ENCODE results near the gene RCE1.
"Not testable (repeated sequence)": the region's sequence is repeated elsewhere in the genome, so short reads cannot be mapped to it uniquely, and the experiment has no call there.

The RCE1 gene

DNA sequence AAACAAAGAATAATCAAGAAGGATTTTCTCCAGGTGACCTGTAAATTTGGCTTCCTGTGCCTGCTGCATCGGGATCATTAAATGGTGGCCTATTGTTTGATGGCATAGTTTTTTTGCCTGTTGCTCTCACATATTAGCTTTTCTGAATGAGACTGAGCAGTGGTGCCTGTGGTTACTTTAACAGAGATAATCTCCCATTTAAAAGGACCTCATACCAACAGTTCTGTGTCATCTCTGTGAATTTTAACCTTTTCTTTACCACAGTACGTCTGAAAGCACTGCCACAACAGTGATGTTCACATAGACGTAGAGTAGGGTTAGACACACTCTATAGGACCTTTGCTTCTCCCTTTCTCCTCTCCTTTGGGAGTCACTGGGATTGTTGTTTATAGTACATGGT is 22.9 kb upstream of the RCE1 start:
- H4K91ac ChIP-seq (ENCODE audit: low read depth, low read length), result no peak overlapping the region
- H3K4me3 ChIP-seq (ENCODE audit: low read depth, low read length), result no peak overlapping the region
- no peak overlapping the region for H3K9ac ChIP-seq (ENCODE audit: low read length)
- no peak overlapping the region for H3K27ac ChIP-seq (ENCODE audit: low read depth, low read length)
- no peaks in the 10 kb centered on the region for H3K9me3 ChIP-seq (ENCODE audit: insufficient read depth, low read depth, low read length)
- H3K23ac ChIP-seq (ENCODE audit: low read length), result no peak overlapping the region
- no peak for DNase-seq
- no peaks in the 10 kb centered on the region for H3K79me2 ChIP-seq (ENCODE audit: control insufficient read depth, insufficient read depth, low read length, poor library complexity)
- H3K4me1 ChIP-seq (ENCODE audit: control insufficient read depth in 1 of 2, insufficient read depth in 2 of 2, low read length in 2 of 2), result peaks cover 0 to 3% of the 10 kb centered on the region in 2 experiments
- H3K4ac ChIP-seq (ENCODE audit: low read depth, low read length), result no peak overlapping the region
- H3K14ac ChIP-seq (ENCODE audit: low read length), result no peak overlapping the region
- H3K79me1 ChIP-seq (ENCODE audit: low read length), result no peaks in the 10 kb centered on the region
- H2BK12ac ChIP-seq (ENCODE audit: low read length), result no peak overlapping the region
- no peak overlapping the region for H3K18ac ChIP-seq (ENCODE audit: low read length)
- H3K4me2 ChIP-seq (ENCODE audit: low read length), result no peak overlapping the region
- H4K12ac ChIP-seq (ENCODE audit: low read depth, low read length), result no peak overlapping the region
- H3K27me3 ChIP-seq (ENCODE audit: insufficient read depth, low read length), result no peaks in the 10 kb centered on the region
- no CpG with 5 or more reads among the region's 3 CpGs for WGBS (ENCODE audit: extremely low coverage, insufficient coverage, insufficient read length)
- H2AFZ ChIP-seq (ENCODE audit: insufficient read depth, low read length, poor library complexity), result no peak overlapping the region
- no peak overlapping the region for H2AK5ac ChIP-seq (ENCODE audit: low read length)
- peaks cover 4% of the 10 kb centered on the region in 2 experiments for H3K36me3 ChIP-seq (ENCODE audit: control insufficient read depth in 1 of 2, insufficient read depth in 2 of 2, low read length in 2 of 2)
- H4K8ac ChIP-seq (ENCODE audit: low read depth, low read length), result no peak overlapping the region
- H2BK120ac ChIP-seq (ENCODE audit: insufficient read depth, low read length, poor library complexity), result no peak overlapping the region
- H2BK5ac ChIP-seq (ENCODE audit: low read depth, low read length, poor library complexity), result no peak overlapping the region

DNA sequence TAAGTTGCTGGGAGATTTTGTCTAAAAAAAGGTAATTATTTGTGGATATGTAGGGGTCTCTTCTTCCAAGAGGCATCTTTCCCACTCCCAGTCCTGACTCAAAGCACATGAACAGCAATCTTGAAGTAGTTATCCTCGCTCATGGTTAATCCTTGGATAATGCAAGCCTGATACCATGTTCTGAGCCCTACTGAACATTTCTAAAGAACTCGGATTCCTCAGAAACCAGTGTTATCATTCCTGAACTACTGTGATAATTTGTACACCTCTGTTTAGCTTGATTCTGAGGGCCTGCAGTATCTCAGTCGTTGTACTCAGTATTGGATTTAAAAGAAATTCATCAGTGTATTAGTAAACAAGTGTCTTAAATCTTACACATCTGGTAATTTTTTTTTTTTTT is 22.3 kb upstream of the RCE1 start:
- H3K4me3 ChIP-seq (ENCODE audit: low read depth, low read length), result no peak overlapping the region
- no peaks in the 10 kb centered on the region for H3K27me3 ChIP-seq (ENCODE audit: insufficient read depth, low read length)
- no peak overlapping the region for H2AFZ ChIP-seq (ENCODE audit: insufficient read depth, low read length, poor library complexity)
- no peaks in the 10 kb centered on the region for H3K79me2 ChIP-seq (ENCODE audit: control insufficient read depth, insufficient read depth, low read length, poor library complexity)
- H3K4me1 ChIP-seq (ENCODE audit: control insufficient read depth in 1 of 2, insufficient read depth in 2 of 2, low read length in 2 of 2), result peaks cover 0 to 3% of the 10 kb centered on the region in 2 experiments
- no peak overlapping the region for H2BK5ac ChIP-seq (ENCODE audit: low read depth, low read length, poor library complexity)
- no peak overlapping the region for H3K4me2 ChIP-seq (ENCODE audit: low read length)
- H3K18ac ChIP-seq (ENCODE audit: low read length), result no peak overlapping the region
- no peak overlapping the region for H3K27ac ChIP-seq (ENCODE audit: low read depth, low read length)
- peaks cover 4% of the 10 kb centered on the region in 2 experiments for H3K36me3 ChIP-seq (ENCODE audit: control insufficient read depth in 1 of 2, insufficient read depth in 2 of 2, low read length in 2 of 2)
- H3K4ac ChIP-seq (ENCODE audit: low read depth, low read length), result no peak overlapping the region
- no peak overlapping the region for H2AK5ac ChIP-seq (ENCODE audit: low read length)
- no peak overlapping the region for H3K9ac ChIP-seq (ENCODE audit: low read length)
- no peak overlapping the region for H4K91ac ChIP-seq (ENCODE audit: low read depth, low read length)
- H3K23ac ChIP-seq (ENCODE audit: low read length), result no peak overlapping the region
- no peaks in the 10 kb centered on the region for H3K9me3 ChIP-seq (ENCODE audit: insufficient read depth, low read depth, low read length)
- DNase-seq, result no peak
- H2BK12ac ChIP-seq (ENCODE audit: low read length), result no peak overlapping the region
- WGBS (ENCODE audit: extremely low coverage, insufficient coverage, insufficient read length), result no CpG with 5 or more reads among the region's 3 CpGs
- H3K79me1 ChIP-seq (ENCODE audit: low read length), result no peaks in the 10 kb centered on the region
- no peak overlapping the region for H3K14ac ChIP-seq (ENCODE audit: low read length)
- no peak overlapping the region for H4K8ac ChIP-seq (ENCODE audit: low read depth, low read length)
- no peak overlapping the region for H4K12ac ChIP-seq (ENCODE audit: low read depth, low read length)
- H2BK120ac ChIP-seq (ENCODE audit: insufficient read depth, low read length, poor library complexity), result no peak overlapping the region

DNA sequence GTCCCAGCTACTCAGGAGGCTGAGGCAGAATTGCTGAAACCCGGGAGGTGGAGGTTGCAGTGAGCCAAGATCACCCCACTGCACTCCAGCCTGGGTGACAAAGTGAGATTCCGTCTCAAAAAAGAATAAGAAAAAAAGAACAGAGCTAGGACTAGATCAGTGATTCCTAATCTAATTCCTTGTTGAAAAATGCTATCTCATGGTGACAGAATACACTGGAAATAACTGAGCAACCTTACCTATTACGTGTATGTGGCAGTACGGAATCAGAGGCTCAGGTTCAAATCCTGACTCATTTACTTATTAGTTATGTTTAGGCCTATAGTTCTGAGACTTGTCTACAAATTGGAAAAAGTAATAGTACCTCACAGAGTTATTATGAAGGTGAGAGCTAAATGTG is 19.5 kb upstream of the RCE1 start:
- H2BK120ac ChIP-seq (ENCODE audit: insufficient read depth, low read length, poor library complexity), result no peak overlapping the region
- no peak overlapping the region for H4K8ac ChIP-seq (ENCODE audit: low read depth, low read length)
- H3K9me3 ChIP-seq (ENCODE audit: insufficient read depth, low read depth, low read length), result no peaks in the 10 kb centered on the region
- H3K23ac ChIP-seq (ENCODE audit: low read length), result no peak overlapping the region
- no peak for DNase-seq
- no peak overlapping the region for H4K91ac ChIP-seq (ENCODE audit: low read depth, low read length)
- no peak overlapping the region for H3K9ac ChIP-seq (ENCODE audit: low read length)
- H2BK12ac ChIP-seq (ENCODE audit: low read length), result no peak overlapping the region
- no peak overlapping the region for H3K18ac ChIP-seq (ENCODE audit: low read length)
- no peak overlapping the region for H3K27ac ChIP-seq (ENCODE audit: low read depth, low read length)
- no peaks in the 10 kb centered on the region for H3K79me1 ChIP-seq (ENCODE audit: low read length)
- no peak overlapping the region for H4K12ac ChIP-seq (ENCODE audit: low read depth, low read length)
- no CpG with 5 or more reads among the region's 4 CpGs for WGBS (ENCODE audit: extremely low coverage, insufficient coverage, insufficient read length)
- no peak overlapping the region for H2AFZ ChIP-seq (ENCODE audit: insufficient read depth, low read length, poor library complexity)
- no peak overlapping the region for H3K4me2 ChIP-seq (ENCODE audit: low read length)
- no peaks in the 10 kb centered on the region for H3K27me3 ChIP-seq (ENCODE audit: insufficient read depth, low read length)
- H3K4me3 ChIP-seq (ENCODE audit: low read depth, low read length), result no peak overlapping the region
- H3K79me2 ChIP-seq (ENCODE audit: control insufficient read depth, insufficient read depth, low read length, poor library complexity), result no peaks in the 10 kb centered on the region
- H2BK5ac ChIP-seq (ENCODE audit: low read depth, low read length, poor library complexity), result no peak overlapping the region
- no peak overlapping the region for H2AK5ac ChIP-seq (ENCODE audit: low read length)
- H3K4me1 ChIP-seq (ENCODE audit: control insufficient read depth in 1 of 2, insufficient read depth in 2 of 2, low read length in 2 of 2), result peaks cover 0 to 3% of the 10 kb centered on the region in 2 experiments
- H3K14ac ChIP-seq (ENCODE audit: low read length), result no peak overlapping the region
- H3K36me3 ChIP-seq (ENCODE audit: control insufficient read depth in 1 of 2, insufficient read depth in 2 of 2, low read length in 2 of 2), result peaks cover 4% of the 10 kb centered on the region in 2 experiments
- H3K4ac ChIP-seq (ENCODE audit: low read depth, low read length), result no peak overlapping the region

DNA sequence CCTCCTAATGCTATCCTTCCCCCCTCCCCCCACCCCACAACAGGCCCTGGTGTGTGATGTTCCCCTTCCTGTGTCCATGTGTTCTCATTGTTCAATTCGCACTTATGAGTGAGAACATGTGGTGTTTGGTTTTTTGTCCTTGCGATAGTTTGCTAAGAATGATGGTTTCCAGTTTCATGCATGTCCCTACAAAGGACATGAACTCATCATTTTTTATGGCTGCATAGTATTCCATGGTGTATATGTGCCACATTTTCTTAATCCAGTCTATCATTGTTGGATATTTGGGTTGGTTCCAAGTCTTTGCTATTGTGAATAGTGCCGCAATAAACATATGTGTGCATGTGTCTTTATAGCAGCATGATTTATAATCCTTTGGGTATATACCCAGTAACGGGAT is 18.7 kb upstream of the RCE1 start:
- DNase-seq; H3K4ac ChIP-seq (ENCODE audit: low read depth, low read length); H3K79me2 ChIP-seq (ENCODE audit: control insufficient read depth, insufficient read depth, low read length, poor library complexity); H3K4me1 ChIP-seq (ENCODE audit: control insufficient read depth in 1 of 2, insufficient read depth in 2 of 2, low read length in 2 of 2); H3K79me1 ChIP-seq (ENCODE audit: low read length); H3K18ac ChIP-seq (ENCODE audit: low read length); H2AFZ ChIP-seq (ENCODE audit: insufficient read depth, low read length, poor library complexity); H4K8ac ChIP-seq (ENCODE audit: low read depth, low read length); H3K36me3 ChIP-seq (ENCODE audit: control insufficient read depth in 1 of 2, insufficient read depth in 2 of 2, low read length in 2 of 2); H2BK5ac ChIP-seq (ENCODE audit: low read depth, low read length, poor library complexity); H3K14ac ChIP-seq (ENCODE audit: low read length); H3K9me3 ChIP-seq (ENCODE audit: insufficient read depth, low read depth, low read length); H4K12ac ChIP-seq (ENCODE audit: low read depth, low read length); H3K4me3 ChIP-seq (ENCODE audit: low read depth, low read length); H3K23ac ChIP-seq (ENCODE audit: low read length); H2BK12ac ChIP-seq (ENCODE audit: low read length); H2AK5ac ChIP-seq (ENCODE audit: low read length); H2BK120ac ChIP-seq (ENCODE audit: insufficient read depth, low read length, poor library complexity); H3K27me3 ChIP-seq (ENCODE audit: insufficient read depth, low read length); H4K91ac ChIP-seq (ENCODE audit: low read depth, low read length); H3K27ac ChIP-seq (ENCODE audit: low read depth, low read length); H3K9ac ChIP-seq (ENCODE audit: low read length); H3K4me2 ChIP-seq (ENCODE audit: low read length): not testable (repeated sequence)
- no CpG with 5 or more reads among the region's 4 CpGs for WGBS (ENCODE audit: extremely low coverage, insufficient coverage, insufficient read length)
